ENCODE data around the gene LAG3.

LAG3 gene

GRCh38 chr12:6791931-6792520, 19.7 kb downstream of the LAG3 start:
- Histone ChIP-seq H3K9me3 (no peaks in the 10 kb centered on the region), H3K27me3 (no peaks in the 10 kb centered on the region), H3K4me1 (ENCODE audit: control insufficient read depth in 1 of 2, insufficient read depth in 1 of 2, low read depth in 1 of 2, low read length in 1 of 2) (peaks cover 26 to 35% of the 10 kb centered on the region in 2 experiments), H3K36me3 (no peaks in the 10 kb centered on the region), H3K4me3 (ENCODE audit: low read depth in 1 of 2, low read length in 1 of 2) (peak overlapping the region; percentile 15 to 47), H3K27ac (peak overlapping the region; percentile 76)
- TF ChIP-seq CTCF (IDR thresholded peaks at IDR 0.05), result no peak

GRCh38 chr12:6792522-6793201, 20.3 kb downstream of the LAG3 start:
- Histone ChIP-seq H3K27me3 (no peaks in the 10 kb centered on the region), H3K27ac (peak overlapping the region; percentile 76), H3K9me3 (no peaks in the 10 kb centered on the region), H3K4me1 (ENCODE audit: control insufficient read depth in 1 of 2, insufficient read depth in 1 of 2, low read depth in 1 of 2, low read length in 1 of 2) (peaks cover 26 to 35% of the 10 kb centered on the region in 2 experiments), H3K36me3 (no peaks in the 10 kb centered on the region), H3K4me3 (ENCODE audit: low read depth in 1 of 2, low read length in 1 of 2) (peak overlapping the region; percentile 15 to 47)
- no peak for TF ChIP-seq CTCF (IDR thresholded peaks at IDR 0.05)

- Histone ChIP-seq H3K4me1 (ENCODE audit: control insufficient read depth in 1 of 2, insufficient read depth in 1 of 2, low read depth in 1 of 2, low read length in 1 of 2) (peaks cover 16 to 22% of the 10 kb centered on the region in 2 experiments), H3K4me3 (ENCODE audit: low read depth in 1 of 2, low read length in 1 of 2) (no peak overlapping the region)
- TF ChIP-seq CTCF (IDR thresholded peaks at IDR 0.05), result no peak
Measured at GRCh38 chr12:6795088-6795487, 22.8 kb downstream of the LAG3 start.

GRCh38 chr12:6796576-6796975, 24.3 kb downstream of the LAG3 start:
- Histone ChIP-seq H3K27ac (no peak overlapping the region), H3K4me1 (ENCODE audit: control insufficient read depth in 1 of 2, insufficient read depth in 1 of 2, low read depth in 1 of 2, low read length in 1 of 2) (peaks cover 16 to 20% of the 10 kb centered on the region in 2 experiments), H3K27me3 (no peaks in the 10 kb centered on the region), H3K36me3 (no peaks in the 10 kb centered on the region), H3K9me3 (no peaks in the 10 kb centered on the region), H3K4me3 (ENCODE audit: low read depth in 1 of 2, low read length in 1 of 2) (no peak overlapping the region)
- TF ChIP-seq CTCF (IDR thresholded peaks at IDR 0.05), result no peak

More at GRCh38 chr12:6795088-6795487, 22.8 kb downstream of the LAG3 start:
- Histone ChIP-seq H3K9me3 (no peaks in the 10 kb centered on the region), H3K36me3 (no peaks in the 10 kb centered on the region), H3K27ac (no peak overlapping the region), H3K27me3 (no peaks in the 10 kb centered on the region)

- Histone ChIP-seq H3K4me3 (ENCODE audit: low read depth in 1 of 2, low read length in 1 of 2) (no peak overlapping the region), H3K36me3 (no peaks in the 10 kb centered on the region), H3K27ac (no peak overlapping the region), H3K9me3 (no peaks in the 10 kb centered on the region), H3K4me1 (ENCODE audit: control insufficient read depth in 1 of 2, insufficient read depth in 1 of 2, low read depth in 1 of 2, low read length in 1 of 2) (no peaks in the 10 kb centered on the region), H3K27me3 (no peaks in the 10 kb centered on the region)
- TF ChIP-seq CTCF (IDR thresholded peaks at IDR 0.05), result no peak
Measured at GRCh38 chr12:6799147-6799546, 26.8 kb downstream of the LAG3 start.

All from neutrophil (primary cell).